ENCODE data around the gene TNFRSF13B.

DNA sequence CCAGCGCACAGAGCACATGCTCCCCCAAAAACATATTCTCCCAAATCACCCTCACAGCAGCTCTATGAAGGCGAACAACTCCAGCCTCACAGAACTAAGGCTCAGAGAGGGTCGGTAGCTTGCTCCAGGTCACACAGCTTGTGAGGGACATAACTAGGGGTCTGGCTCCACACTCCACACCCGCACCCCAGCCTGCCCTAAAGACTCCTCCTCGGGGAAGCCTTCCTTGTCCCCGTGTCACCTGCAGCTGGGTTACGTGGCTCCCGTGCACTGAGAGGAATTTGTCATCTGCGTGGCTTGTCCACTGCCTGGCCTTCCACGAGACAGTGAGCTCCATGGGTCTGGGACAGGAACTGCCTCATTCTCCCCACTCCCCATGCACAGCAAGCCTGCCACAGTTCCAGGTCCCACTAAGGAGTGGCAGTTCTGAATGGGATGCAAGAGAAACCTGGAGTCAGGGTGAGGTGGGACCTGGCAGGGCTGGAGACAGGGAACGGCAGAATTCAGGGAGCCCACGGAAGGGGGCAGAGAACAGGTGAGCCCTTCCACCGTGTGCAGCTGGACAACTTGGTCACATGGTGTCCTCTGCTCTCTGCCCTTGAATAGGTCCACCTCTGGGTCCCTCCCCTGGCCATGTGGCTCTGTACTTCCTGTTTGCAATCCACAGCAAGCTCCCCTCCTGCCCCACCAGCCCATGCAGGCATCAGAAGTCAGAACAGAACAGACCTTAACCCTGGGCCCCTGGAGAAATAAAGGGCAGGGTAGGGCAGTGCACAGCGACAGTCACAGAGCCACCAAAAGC, 27.4 kb downstream of the TNFRSF13B start:
- TF ChIP-seq, protein P1, sequence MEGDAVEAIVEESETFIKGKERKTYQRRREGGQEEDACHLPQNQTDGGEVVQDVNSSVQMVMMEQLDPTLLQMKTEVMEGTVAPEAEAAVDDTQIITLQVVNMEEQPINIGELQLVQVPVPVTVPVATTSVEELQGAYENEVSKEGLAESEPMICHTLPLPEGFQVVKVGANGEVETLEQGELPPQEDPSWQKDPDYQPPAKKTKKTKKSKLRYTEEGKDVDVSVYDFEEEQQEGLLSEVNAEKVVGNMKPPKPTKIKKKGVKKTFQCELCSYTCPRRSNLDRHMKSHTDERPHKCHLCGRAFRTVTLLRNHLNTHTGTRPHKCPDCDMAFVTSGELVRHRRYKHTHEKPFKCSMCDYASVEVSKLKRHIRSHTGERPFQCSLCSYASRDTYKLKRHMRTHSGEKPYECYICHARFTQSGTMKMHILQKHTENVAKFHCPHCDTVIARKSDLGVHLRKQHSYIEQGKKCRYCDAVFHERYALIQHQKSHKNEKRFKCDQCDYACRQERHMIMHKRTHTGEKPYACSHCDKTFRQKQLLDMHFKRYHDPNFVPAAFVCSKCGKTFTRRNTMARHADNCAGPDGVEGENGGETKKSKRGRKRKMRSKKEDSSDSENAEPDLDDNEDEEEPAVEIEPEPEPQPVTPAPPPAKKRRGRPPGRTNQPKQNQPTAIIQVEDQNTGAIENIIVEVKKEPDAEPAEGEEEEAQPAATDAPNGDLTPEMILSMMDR (IDR thresholded peaks at IDR 0.05; ENCODE audit: insufficient read depth, low read length) = no peak
- TF ChIP-seq, protein P2, sequence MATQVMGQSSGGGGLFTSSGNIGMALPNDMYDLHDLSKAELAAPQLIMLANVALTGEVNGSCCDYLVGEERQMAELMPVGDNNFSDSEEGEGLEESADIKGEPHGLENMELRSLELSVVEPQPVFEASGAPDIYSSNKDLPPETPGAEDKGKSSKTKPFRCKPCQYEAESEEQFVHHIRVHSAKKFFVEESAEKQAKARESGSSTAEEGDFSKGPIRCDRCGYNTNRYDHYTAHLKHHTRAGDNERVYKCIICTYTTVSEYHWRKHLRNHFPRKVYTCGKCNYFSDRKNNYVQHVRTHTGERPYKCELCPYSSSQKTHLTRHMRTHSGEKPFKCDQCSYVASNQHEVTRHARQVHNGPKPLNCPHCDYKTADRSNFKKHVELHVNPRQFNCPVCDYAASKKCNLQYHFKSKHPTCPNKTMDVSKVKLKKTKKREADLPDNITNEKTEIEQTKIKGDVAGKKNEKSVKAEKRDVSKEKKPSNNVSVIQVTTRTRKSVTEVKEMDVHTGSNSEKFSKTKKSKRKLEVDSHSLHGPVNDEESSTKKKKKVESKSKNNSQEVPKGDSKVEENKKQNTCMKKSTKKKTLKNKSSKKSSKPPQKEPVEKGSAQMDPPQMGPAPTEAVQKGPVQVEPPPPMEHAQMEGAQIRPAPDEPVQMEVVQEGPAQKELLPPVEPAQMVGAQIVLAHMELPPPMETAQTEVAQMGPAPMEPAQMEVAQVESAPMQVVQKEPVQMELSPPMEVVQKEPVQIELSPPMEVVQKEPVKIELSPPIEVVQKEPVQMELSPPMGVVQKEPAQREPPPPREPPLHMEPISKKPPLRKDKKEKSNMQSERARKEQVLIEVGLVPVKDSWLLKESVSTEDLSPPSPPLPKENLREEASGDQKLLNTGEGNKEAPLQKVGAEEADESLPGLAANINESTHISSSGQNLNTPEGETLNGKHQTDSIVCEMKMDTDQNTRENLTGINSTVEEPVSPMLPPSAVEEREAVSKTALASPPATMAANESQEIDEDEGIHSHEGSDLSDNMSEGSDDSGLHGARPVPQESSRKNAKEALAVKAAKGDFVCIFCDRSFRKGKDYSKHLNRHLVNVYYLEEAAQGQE (IDR thresholded peaks at IDR 0.05; ENCODE audit: insufficient replicate concordance, low read depth) = no peak
- TF ChIP-seq POLR2AphosphoS5 (IDR thresholded peaks at IDR 0.05; ENCODE audit: low read depth) (no peak), GABPA (IDR thresholded peaks at IDR 0.05; ENCODE audit: low read depth) (no peak), SPI1 (IDR thresholded peaks at IDR 0.05; ENCODE audit: borderline replicate concordance, low read depth) (no peak)
